ENCODE results near the gene FOXC2. TPM values are rescaled to one million over a fixed set of nuclear protein-coding genes. Genes with fewer than 3 reads are reported as not detected.

The FOXC2 gene
- total and polyA plus RNA-seq, 9 of the 15 experiments (the other 6 are each of a cell fraction or from before 2014, with no cell fraction given), result 0.01 to 0.11 (median 0.10) TPM; not detected in 5

DNA sequence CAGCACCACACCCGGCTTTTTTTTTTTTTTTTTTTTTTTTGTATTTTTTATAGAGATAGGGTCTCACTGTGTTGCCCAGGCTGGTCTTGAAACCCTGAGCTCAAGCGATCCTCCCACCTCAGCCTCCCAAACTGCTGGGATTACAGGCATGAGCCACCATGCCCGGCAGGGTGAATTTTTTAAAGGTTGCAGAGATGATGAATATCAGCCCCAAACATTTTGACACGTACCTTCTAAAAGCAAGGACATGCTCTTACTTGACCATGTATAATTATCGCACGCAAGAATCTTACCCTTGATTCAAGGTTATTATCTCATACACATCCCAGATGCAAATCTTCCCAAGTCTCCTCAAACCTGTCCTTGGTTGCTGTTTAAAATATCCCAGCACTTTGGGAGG lies 4.3 kb upstream of the FOXC2 start:
- ATAC-seq (no peak), FAIRE-seq (no peak), DNase-seq (ENCODE audit: extremely low read depth in 1 of 4, low spot score in 3 of 4) (no peak)
- H3K9me1 ChIP-seq (ENCODE audit: control insufficient read depth, insufficient read depth, low read length), result no peaks in the 10 kb centered on the region
- H3K4me1 ChIP-seq (replicated peaks in 1 of 2; ENCODE audit: control insufficient read depth in 2 of 2, insufficient read depth in 2 of 2, low read length in 2 of 2), result peaks cover 0 to 11% of the 10 kb centered on the region in 2 experiments; a peak in 1 of 5 replicates
- no peaks in the 10 kb centered on the region for H3K79me2 ChIP-seq (ENCODE audit: control insufficient read depth, insufficient read depth, low read length)
- WGBS (ENCODE audit: insufficient coverage, low coverage, missing lambda C conversion rate), result 10% methylated on average over 5 of the region's 6 CpGs
- H3K27ac ChIP-seq (ENCODE audit: extremely low read depth, low read depth, low read length), result no peak overlapping the region
- in situ Hi-C loops (cut with MboI) (loop anchor here (10.0 to 25.0 kb wide), 2 partner anchors 712 to 1075 kb away; no protein-coding TSS in a partner anchor), intact Hi-C loops (cut with micrococcal nuclease) (loop anchor here (5.0 to 10.0 kb wide), 3 partner anchors 310 to 1075 kb away; no protein-coding TSS in a partner anchor)
- no TSS peak for BruUV-seq (replicated peaks)
- H3K36me3 ChIP-seq (ENCODE audit: control insufficient read depth, insufficient read depth, low read length), result no peaks in the 10 kb centered on the region
- no peaks in the 10 kb centered on the region for H3K9me3 ChIP-seq (replicated peaks; ENCODE audit: control insufficient read depth, insufficient read depth, low read depth, low read length)
- ChIA-PET POLR2A (no interaction called here), CTCF (ENCODE audit: low intra/inter-chr PET ratio) (interaction anchor here (2.5 kb wide), 1 partner anchor 716 kb away, joined by 38 read pairs; no protein-coding TSS in a partner anchor)
- H3K9ac ChIP-seq (ENCODE audit: insufficient read depth in 1 of 2, low read depth in 2 of 2, low read length in 2 of 2), result no peak overlapping the region
- no peaks in the 10 kb centered on the region for H4K20me1 ChIP-seq (replicated peaks; ENCODE audit: control insufficient read depth, insufficient read depth, low read length)
- no peak for TF ChIP-seq ZNF589 (CRISPR knock-in tag; IDR thresholded peaks at IDR 0.05; ENCODE audit: low read depth)
- TF ChIP-seq TBL1XR1 (IDR thresholded peaks at IDR 0.05; ENCODE audit: low read length in 2 of 2), result no peak
- no peak overlapping the region for H3K4me3 ChIP-seq
- H3K27me3 ChIP-seq (ENCODE audit: control insufficient read depth in 2 of 2, insufficient read depth in 2 of 2, low read length in 2 of 2), result peaks cover 33 to 47% of the 10 kb centered on the region in 2 experiments; a peak in 4 of 5 replicates
- no peak overlapping the region for H2AFZ ChIP-seq (ENCODE audit: low read depth, low read length)
- no peak overlapping the region for H3K4me2 ChIP-seq (ENCODE audit: insufficient read depth, low read length)

DNA sequence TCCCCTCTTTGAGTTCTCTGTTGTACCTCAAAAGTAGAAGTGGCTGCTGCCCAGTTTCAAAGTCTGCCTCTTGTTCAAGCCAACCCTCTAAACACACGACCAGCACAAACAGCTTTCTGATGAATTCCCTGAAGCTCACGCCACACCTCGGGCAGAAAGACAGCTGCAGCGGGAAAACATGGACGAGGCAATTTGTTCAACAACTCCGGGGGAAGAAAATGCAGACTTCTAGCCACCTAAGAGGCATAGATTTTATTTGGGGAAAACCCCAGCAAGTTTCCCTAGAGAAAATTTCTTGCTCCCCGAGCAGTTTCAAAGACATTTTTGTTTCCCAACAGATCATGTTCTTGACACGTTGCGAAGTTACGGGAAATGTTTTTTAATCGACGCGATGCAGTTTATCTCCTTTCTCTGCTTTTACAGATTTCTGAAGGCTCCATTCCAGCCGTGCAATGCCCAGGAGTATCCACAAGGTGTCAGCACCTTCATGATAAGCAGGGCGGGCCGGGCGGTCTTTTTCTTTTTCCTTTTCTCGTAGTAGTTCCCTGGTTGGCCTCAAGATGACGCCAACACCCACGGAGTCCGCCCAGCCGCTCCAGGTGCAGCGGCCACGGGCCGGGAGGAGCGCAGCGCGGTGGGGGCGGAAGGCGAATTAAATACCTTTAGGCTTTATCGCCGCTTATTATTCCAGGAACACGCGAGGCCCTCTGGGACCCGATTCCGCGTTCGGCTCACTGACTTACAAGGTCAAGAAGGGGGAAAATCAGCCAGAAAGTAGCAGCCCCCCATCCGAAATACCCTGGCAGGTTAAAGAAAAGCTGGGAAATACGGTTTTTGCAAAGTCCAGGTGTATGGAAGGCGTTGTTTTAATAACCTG lies 2.9 kb upstream of the FOXC2 start:
- Histone ChIP-seq H3K27ac (ENCODE audit: extremely low read depth, low read depth, low read length) (no peak overlapping the region), H2AFZ (ENCODE audit: low read depth, low read length) (no peak overlapping the region), H3K9ac (ENCODE audit: insufficient read depth in 1 of 2, low read depth in 2 of 2, low read length in 2 of 2) (no peak overlapping the region), H4K20me1 (replicated peaks; ENCODE audit: control insufficient read depth, insufficient read depth, low read length) (no peaks in the 10 kb centered on the region), H3K36me3 (ENCODE audit: control insufficient read depth, insufficient read depth, low read length) (no peaks in the 10 kb centered on the region), H3K4me1 (replicated peaks in 1 of 2; ENCODE audit: control insufficient read depth in 2 of 2, insufficient read depth in 2 of 2, low read length in 2 of 2) (peaks cover 0 to 10% of the 10 kb centered on the region in 2 experiments; a peak in 1 of 5 replicates), H3K27me3 (ENCODE audit: control insufficient read depth in 2 of 2, insufficient read depth in 2 of 2, low read length in 2 of 2) (peaks cover 26 to 46% of the 10 kb centered on the region in 2 experiments; a peak in 4 of 5 replicates), H3K4me3 (no peak overlapping the region), H3K9me1 (ENCODE audit: control insufficient read depth, insufficient read depth, low read length) (no peaks in the 10 kb centered on the region), H3K9me3 (replicated peaks; ENCODE audit: control insufficient read depth, insufficient read depth, low read depth, low read length) (no peaks in the 10 kb centered on the region), H3K4me2 (ENCODE audit: insufficient read depth, low read length) (no peak overlapping the region), H3K79me2 (ENCODE audit: control insufficient read depth, insufficient read depth, low read length) (no peaks in the 10 kb centered on the region)
- ChIA-PET CTCF (ENCODE audit: low intra/inter-chr PET ratio) (interaction anchor here (0.6 to 3.1 kb wide), 21 partner anchors 8 to 1205 kb away, joined by 3 to 76 read pairs (median 5); partner anchors contain the start of gene C16orf95), POLR2A (no interaction called here)
- intact Hi-C loops (cut with micrococcal nuclease), result loop anchor here (1.0 to 10.0 kb wide), 5 partner anchors 309 to 1074 kb away; no protein-coding TSS in a partner anchor
- DNase-seq (ENCODE audit: extremely low read depth in 1 of 4, low spot score in 3 of 4) (peak; percentile 86 to 90 (median 88)), FAIRE-seq (peak; percentile 98), ATAC-seq (peak; percentile 97)
- 2% methylated on average over 41 of the region's 41 CpGs for WGBS (ENCODE audit: insufficient coverage, low coverage, missing lambda C conversion rate)
- in situ Hi-C loops (cut with MboI), result loop anchor here (10.0 to 25.0 kb wide), 2 partner anchors 711 to 1074 kb away; no protein-coding TSS in a partner anchor
- no TSS peak for BruUV-seq (replicated peaks)
- TF ChIP-seq RAD21 (CRISPR knock-in tag; conservative IDR thresholded peaks at IDR 0.05 in 1 of 2, IDR thresholded peaks at IDR 0.05 in 1 of 2) (peak; percentile 99 to 100), ZNF707 (CRISPR knock-in tag; conservative IDR thresholded peaks at IDR 0.05) (no peak), MAFG (tag; conservative IDR thresholded peaks at IDR 0.05) (no peak), ARID2 (IDR thresholded peaks at IDR 0.05) (peak; percentile 92), CC2D1A (IDR thresholded peaks at IDR 0.05) (peak; percentile 71; the same call in 1 of the 2 replicates), RB1 (IDR thresholded peaks at IDR 0.05; ENCODE audit: low read depth) (peak; percentile 90), KLF16 (IDR thresholded peaks at IDR 0.05) (peak; percentile 79)
- TF ChIP-seq, protein P1, sequence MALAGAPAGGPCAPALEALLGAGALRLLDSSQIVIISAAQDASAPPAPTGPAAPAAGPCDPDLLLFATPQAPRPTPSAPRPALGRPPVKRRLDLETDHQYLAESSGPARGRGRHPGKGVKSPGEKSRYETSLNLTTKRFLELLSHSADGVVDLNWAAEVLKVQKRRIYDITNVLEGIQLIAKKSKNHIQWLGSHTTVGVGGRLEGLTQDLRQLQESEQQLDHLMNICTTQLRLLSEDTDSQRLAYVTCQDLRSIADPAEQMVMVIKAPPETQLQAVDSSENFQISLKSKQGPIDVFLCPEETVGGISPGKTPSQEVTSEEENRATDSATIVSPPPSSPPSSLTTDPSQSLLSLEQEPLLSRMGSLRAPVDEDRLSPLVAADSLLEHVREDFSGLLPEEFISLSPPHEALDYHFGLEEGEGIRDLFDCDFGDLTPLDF (CRISPR knock-in tag; IDR thresholded peaks at IDR 0.05), result no peak
- TF ChIP-seq, protein P2, sequence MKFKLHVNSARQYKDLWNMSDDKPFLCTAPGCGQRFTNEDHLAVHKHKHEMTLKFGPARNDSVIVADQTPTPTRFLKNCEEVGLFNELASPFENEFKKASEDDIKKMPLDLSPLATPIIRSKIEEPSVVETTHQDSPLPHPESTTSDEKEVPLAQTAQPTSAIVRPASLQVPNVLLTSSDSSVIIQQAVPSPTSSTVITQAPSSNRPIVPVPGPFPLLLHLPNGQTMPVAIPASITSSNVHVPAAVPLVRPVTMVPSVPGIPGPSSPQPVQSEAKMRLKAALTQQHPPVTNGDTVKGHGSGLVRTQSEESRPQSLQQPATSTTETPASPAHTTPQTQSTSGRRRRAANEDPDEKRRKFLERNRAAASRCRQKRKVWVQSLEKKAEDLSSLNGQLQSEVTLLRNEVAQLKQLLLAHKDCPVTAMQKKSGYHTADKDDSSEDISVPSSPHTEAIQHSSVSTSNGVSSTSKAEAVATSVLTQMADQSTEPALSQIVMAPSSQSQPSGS (CRISPR knock-in tag; IDR thresholded peaks at IDR 0.05), result no peak
